OCI-LY3 (cell line): ENCODE measurements around the gene STON2.

Experiments
- H2AFZ ChIP-seq: fragments of 200-600, 300-600 bp; shearing (Covaris generic); 2 replicates; pipeline ENCODE4 v1.6.0; 2014; ENCODE audit warnings: antibody characterized with exemption, low read depth, low read length
- H3K27ac ChIP-seq: fragments of 200-600, 300-600 bp; sonication (generic); 2 replicates; pipeline ENCODE4 v1.5.1; 2014; ENCODE audit warnings: mild to moderate bottlenecking, low read length, moderate library complexity, mixed read lengths
- H3K27me3 ChIP-seq: fragments of 200-600, 300-600 bp; sonication (generic); 2 replicates; pipeline ENCODE4 v1.6.1; 2014; ENCODE audit warnings: low read depth, low read length, mixed read lengths
- H3K36me3 ChIP-seq: fragments of 200-600, 300-600 bp; sonication (generic); replicated peaks from 2 replicates; pipeline ENCODE3; 2014; ENCODE audit warnings: low read depth, low read length, mixed read lengths
- H3K4me1 ChIP-seq: fragments of 300-600, 200-600 bp; sonication (generic); 2 replicates; pipeline ENCODE4 v1.6.1; 2014; ENCODE audit warnings: low read length, mixed read lengths
- H3K4me2 ChIP-seq: fragments of 200-600, 300-600 bp; sonication (generic); 2 replicates; pipeline ENCODE4 v1.6.1; 2014; ENCODE audit warnings: low read length, mixed read lengths
- H3K4me3 ChIP-seq: fragments of 300-600, 200-600 bp; sonication (generic); 2 replicates; pipeline ENCODE4 v1.5.1; 2014; ENCODE audit warnings: antibody characterized with exemption, mild to moderate bottlenecking, low read length, moderate library complexity
- H3K79me2 ChIP-seq: fragments of 300-600, 200-600 bp; shearing (Covaris generic); 2 replicates; pipeline ENCODE4 v1.6.1; 2014; ENCODE audit warnings: mild to moderate bottlenecking, low read length, mixed read lengths
- H3K9ac ChIP-seq: fragments of 300-600, 200-600 bp; shearing (Covaris generic); 2 replicates; pipeline ENCODE4 v1.6.0; 2014; ENCODE audit warnings: mild to moderate bottlenecking, low read length, moderate library complexity
- H3K9me3 ChIP-seq: fragments of 200-600, 300-600 bp; shearing (Covaris generic); 2 replicates; pipeline ENCODE4 v1.6.1; 2014; ENCODE audit warnings: low read length, mixed read lengths; ENCODE audit not compliant: insufficient read depth
- H4K20me1 ChIP-seq: fragments of 200-600, 300-600 bp; sonication (generic); 2 replicates; pipeline ENCODE4 v1.6.1; 2016; ENCODE audit warnings: low read length, mixed read lengths; ENCODE audit not compliant: insufficient read depth
- CTCF ChIP-seq: fragments of 200-600, 300-600 bp; sonication (generic); IDR thresholded peaks from 2 replicates; pipeline ENCODE4 v1.5.1; 2014; ENCODE audit warnings: antibody characterized with exemption, low read length, low read depth
- EZH2phosphoT487 ChIP-seq: fragments of 200-600 bp; shearing (Covaris generic); IDR thresholded peaks from 2 replicates; pipeline ENCODE4 v1.6.1; 2018; ENCODE audit warnings: antibody characterized with exemption, mixed run types, low read depth

The STON2 gene

DNA sequence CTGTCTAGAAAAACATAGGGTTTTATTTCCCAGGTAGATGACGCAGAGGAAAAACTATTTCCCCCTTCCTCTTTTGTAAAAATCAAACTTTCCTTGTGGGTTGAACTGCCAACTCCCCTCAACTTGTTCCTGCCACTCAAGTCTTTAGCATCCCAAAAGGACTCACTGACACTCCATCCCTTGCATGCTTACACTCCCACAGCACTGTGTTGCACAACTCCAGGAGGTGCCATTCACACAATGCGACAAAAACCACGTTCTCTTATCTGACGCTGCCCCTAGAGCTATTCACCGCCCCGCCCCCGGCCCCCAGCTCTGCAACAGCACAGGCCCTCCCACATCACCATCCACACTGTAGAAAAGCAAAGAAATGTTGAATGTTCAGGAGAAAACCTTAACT is 16.9 kb upstream of the STON2 start:
- TF ChIP-seq EZH2phosphoT487 (no peak), CTCF (no peak)
- Histone ChIP-seq H3K4me3 (no peak overlapping the region), H3K27me3 (no peaks in the 10 kb centered on the region), H3K36me3 (no peaks in the 10 kb centered on the region), H3K4me2 (no peak overlapping the region), H3K9ac (no peak overlapping the region), H3K79me2 (no peaks in the 10 kb centered on the region), H3K4me1 (peaks cover 5% of the 10 kb centered on the region; the same call in 1 of the 2 replicates), H3K9me3 (no peaks in the 10 kb centered on the region), H3K27ac (no peak overlapping the region), H4K20me1 (no peaks in the 10 kb centered on the region), H2AFZ (no peak overlapping the region)

GRCh38 chr14:81416194-81416952 is 16.2 kb upstream of the STON2 start:
- H4K20me1 ChIP-seq = no peaks in the 10 kb centered on the region
- H3K36me3 ChIP-seq = no peaks in the 10 kb centered on the region
- no peak overlapping the region for H3K4me2 ChIP-seq
- H3K4me3 ChIP-seq = no peak overlapping the region
- no peaks in the 10 kb centered on the region for H3K79me2 ChIP-seq
- TF ChIP-seq CTCF = no peak
- TF ChIP-seq EZH2phosphoT487 = no peak
- no peaks in the 10 kb centered on the region for H3K27me3 ChIP-seq
- H3K9ac ChIP-seq = no peak overlapping the region
- no peaks in the 10 kb centered on the region for H3K9me3 ChIP-seq
- H2AFZ ChIP-seq = no peak overlapping the region
- no peak overlapping the region for H3K27ac ChIP-seq
- peaks cover 5% of the 10 kb centered on the region; the same call in 1 of the 2 replicates for H3K4me1 ChIP-seq

- no peak overlapping the region for H3K27ac ChIP-seq
- no peak for TF ChIP-seq EZH2phosphoT487
- no peak for TF ChIP-seq CTCF
Observed at GRCh38 chr14:81415781-81416180, 15.7 kb upstream of the STON2 start.

GRCh38 chr14:81414123-81414522 is 14.0 kb upstream of the STON2 start:
- Histone ChIP-seq H3K36me3 (no peaks in the 10 kb centered on the region), H3K9ac (no peak overlapping the region), H3K4me2 (no peak overlapping the region), H2AFZ (no peak overlapping the region), H3K9me3 (no peaks in the 10 kb centered on the region), H4K20me1 (no peaks in the 10 kb centered on the region), H3K27me3 (no peaks in the 10 kb centered on the region; the same call in 1 of the 2 replicates), H3K27ac (no peak overlapping the region), H3K79me2 (no peaks in the 10 kb centered on the region), H3K4me3 (no peak overlapping the region), H3K4me1 (peaks cover 5% of the 10 kb centered on the region; the same call in 1 of the 2 replicates)
- no peak for TF ChIP-seq CTCF
- TF ChIP-seq EZH2phosphoT487 = no peak

More at GRCh38 chr14:81415781-81416180, 15.7 kb upstream of the STON2 start:
- no peak overlapping the region for H3K9ac ChIP-seq
- H4K20me1 ChIP-seq = no peaks in the 10 kb centered on the region
- no peaks in the 10 kb centered on the region for H3K9me3 ChIP-seq
- H3K4me3 ChIP-seq = no peak overlapping the region
- no peaks in the 10 kb centered on the region for H3K36me3 ChIP-seq
- peaks cover 5% of the 10 kb centered on the region; the same call in 1 of the 2 replicates for H3K4me1 ChIP-seq
- no peaks in the 10 kb centered on the region for H3K27me3 ChIP-seq
- no peaks in the 10 kb centered on the region for H3K79me2 ChIP-seq
- no peak overlapping the region for H2AFZ ChIP-seq
- H3K4me2 ChIP-seq = no peak overlapping the region
